Thyroid gland (tissue), 4 donors: ENCODE data around the gene ANKRD60. TPM values are rescaled to one million over a fixed set of nuclear protein-coding genes. Genes with fewer than 3 reads are reported as not detected.

Experiments used
- DNase-seq, 2 donors: peaks; one replicate each; pipeline ENCODE4 v3.0.0-alpha.2; 2019
- H3K27ac ChIP-seq, 3 donors: fragments of 200-600 bp; sonication (generic); 1 replicate in 2 of 3; 2 replicates in 1 of 3; pipeline ENCODE4 v1.5.1; 2016 to 2019; ENCODE audit warnings: mild to moderate bottlenecking in 1 of 3, moderate library complexity in 1 of 3
- H3K27me3 ChIP-seq: fragments of 200-600 bp; sonication (generic); one replicate; pipeline ENCODE4 v1.5.1; 2019
- H3K36me3 ChIP-seq, 2 donors: fragments of 200-600 bp; sonication (generic); one replicate each; pipeline ENCODE4 v1.5.1; 2016 to 2019
- H3K4me1 ChIP-seq, 2 donors: fragments of 200-600 bp; sonication (generic); one replicate each; pipeline ENCODE4 v1.5.1; 2017 to 2019
- H3K4me3 ChIP-seq, 3 donors: fragments of 200-600 bp; sonication (generic); replicated peaks in 1 of 3; 1 replicate in 2 of 3; 2 replicates in 1 of 3; pipeline ENCODE4 v1.5.1; 2016; ENCODE audit warnings: mild to moderate bottlenecking in 1 of 3
- H3K9me3 ChIP-seq: fragments of 200-600 bp; sonication (generic); one replicate; pipeline ENCODE4 v1.5.1; 2017
- CTCF ChIP-seq, 6 experiments: fragments of 200-600 bp in 3 of 6; fragments of 450-650 bp in 3 of 6; sonication (generic) in 3 of 6; IDR thresholded peaks; one replicate each; pipeline ENCODE4 v1.5.1; 2016 to 2019; ENCODE audit warnings: antibody characterized with exemption in 6 of 6, mild to moderate bottlenecking in 2 of 6, inconsistent platforms in 1 of 6, moderate library complexity in 1 of 6
- POLR2A ChIP-seq, 2 donors: fragments of 450-650 bp; IDR thresholded peaks; one replicate each; pipeline ENCODE4 v1.6.1; 2017; ENCODE audit warnings: antibody characterized with exemption in 2 of 2, mild to moderate bottlenecking in 2 of 2, moderate library complexity in 1 of 2
- WGBS, 2 donors: methylation state at CpG; one replicate each; pipeline ENCODE4 v1.1.5; 2017; 5-methylcytosine and 5-hydroxymethylcytosine counted together
- intact Hi-C: fragments of 100-400 bp; cut with DNase I; formaldehyde crosslinking; loops from one replicate; pipeline ENCODE4 v1.15.1; 2023
- total RNA-seq, 4 donors: library from RNA; depleted of rRNA; stranded (reverse); fragments of >200 nt; gene quantifications; one replicate each; pipeline ENCODE4 v1.2.3, GENCODE V29; 2016

ANKRD60 gene
- total RNA-seq, 4 donors from 2014 or later: not detected

- no peak for DNase-seq
- Histone ChIP-seq H3K4me3 (no peak overlapping the region), H3K27me3 (no peaks in the 10 kb centered on the region), H3K36me3 (no peaks in the 10 kb centered on the region), H3K9me3 (no peaks in the 10 kb centered on the region), H3K27ac (no peak overlapping the region), H3K4me1 (peaks cover 0 to 3% of the 10 kb centered on the region in 2 donors)
- intact Hi-C loops: no loop called here
- 66 to 72% methylated on average over 15 of the region's 15 CpGs for WGBS, 2 donors
- TF ChIP-seq CTCF (IDR thresholded peaks at IDR 0.05) (no peak), POLR2A (IDR thresholded peaks at IDR 0.05) (no peak)
These were observed 2.8 kb downstream of the ANKRD60 start for GRCh38 chr20:58225452-58226200.

GRCh38 chr20:58224974-58225373 is 3.5 kb downstream of the ANKRD60 start:
- Histone ChIP-seq H3K36me3 (no peaks in the 10 kb centered on the region), H3K4me1 (peaks cover 0 to 3% of the 10 kb centered on the region in 2 donors), H3K9me3 (no peaks in the 10 kb centered on the region), H3K27me3 (no peaks in the 10 kb centered on the region), H3K27ac (no peak overlapping the region), H3K4me3 (no peak overlapping the region)
- DNase-seq: no peak
- 36 to 40% methylated on average over 5 of the region's 5 CpGs for WGBS, 2 donors
- TF ChIP-seq POLR2A (IDR thresholded peaks at IDR 0.05): no peak
- TF ChIP-seq CTCF (IDR thresholded peaks at IDR 0.05): no peak
- intact Hi-C loops: no loop called here

GRCh38 chr20:58224097-58224496 is 4.4 kb downstream of the ANKRD60 start:
- peaks cover 0 to 3% of the 10 kb centered on the region in 2 donors for H3K4me1 ChIP-seq
- H3K36me3 ChIP-seq: no peaks in the 10 kb centered on the region
- no peak overlapping the region for H3K4me3 ChIP-seq
- intact Hi-C loops: no loop called here
- H3K27me3 ChIP-seq: no peaks in the 10 kb centered on the region
- 76 to 85% methylated on average over 5 of the region's 5 CpGs for whole genome bisulfite sequencing, 2 donors
- H3K9me3 ChIP-seq: no peaks in the 10 kb centered on the region
- DNase-seq: no peak
- H3K27ac ChIP-seq: no peak overlapping the region
- no peak for TF ChIP-seq POLR2A (IDR thresholded peaks at IDR 0.05)
- no peak for TF ChIP-seq CTCF (IDR thresholded peaks at IDR 0.05)

GRCh38 chr20:58223358-58223941 is 5.0 kb downstream of the ANKRD60 start:
- intact Hi-C loops: no loop called here
- H3K27me3 ChIP-seq: no peaks in the 10 kb centered on the region
- no peaks in the 10 kb centered on the region for H3K4me1 ChIP-seq

More at GRCh38 chr20:58223358-58223941, 5.0 kb downstream of the ANKRD60 start:
- no peak overlapping the region for H3K4me3 ChIP-seq
- no peaks in the 10 kb centered on the region for H3K9me3 ChIP-seq
- DNase-seq: no peak
- H3K36me3 ChIP-seq: no peaks in the 10 kb centered on the region
- no peak overlapping the region for H3K27ac ChIP-seq
- TF ChIP-seq CTCF (IDR thresholded peaks at IDR 0.05) (no peak), POLR2A (IDR thresholded peaks at IDR 0.05) (no peak)
- 76 to 78% methylated on average over 8 of the region's 8 CpGs for WGBS, 2 donors
